GM12878 (cell line): ENCODE results near the gene TRIM40. TPM values are rescaled to one million over a fixed set of nuclear protein-coding genes. Genes with fewer than 3 reads are reported as not detected.
"Not testable (repeated sequence)": the region's sequence is repeated elsewhere in the genome, so short reads cannot be mapped to it uniquely, and the experiment has no call there.

Experiments
- ATAC-seq: fragments of 200-7000 bp; cut with Tn5 transposase; 3 replicates; pipeline ENCODE4 v1.9.1; 2020; ENCODE audit warnings: mild to moderate bottlenecking, moderate library complexity
- BruUV-seq: library from RNA; stranded (reverse); fragments of 400-500 nt; replicated peaks from 2 replicates; lab custom pipeline; 2021; lab: Mats Ljungman, UMichigan
- CTCF ChIA-PET: fragments of 300-600 bp; sonication (Branson Sonifier 250); formaldehyde crosslinking; extraction: SDS; loops from one replicate; lab custom pipeline; 2021; ENCODE audit warnings: inconsistent platforms; lab: Yijun Ruan, JAX
- POLR2A ChIA-PET: fragments of 350-600 bp; formaldehyde crosslinking; extraction: SDS; loops from one replicate; lab custom pipeline; 2021; ENCODE audit warnings: inconsistent platforms; lab: Charles Lee
- RAD21 ChIA-PET: fragments of 300-600 bp; sonication (Branson Sonifier 250); formaldehyde crosslinking; loops from one replicate; lab custom pipeline; 2023; ENCODE audit warnings: antibody characterized with exemption; ENCODE audit not compliant: unreplicated experiment; lab: Charles Lee
- SMC1A ChIA-PET: fragments of 300-600 bp; sonication (Branson Sonifier 250); formaldehyde crosslinking; loops from one replicate; lab custom pipeline; 2023; ENCODE audit not compliant: unreplicated experiment, uncharacterized antibody; lab: Charles Lee
- DNase-seq: peaks from one replicate; pipeline ENCODE4 v3.0.0-alpha.2; 2011; ENCODE audit warnings: low read depth, low spot score
- FAIRE-seq: peaks from 3 replicates; lab custom pipeline; 2011; peaks lifted over from hg19 to GRCh38; lab: Jason Lieb, UNC
- H2AFZ ChIP-seq: 2 replicates; pipeline ENCODE4 v1.6.0; 2011; ENCODE audit warnings: low read depth, low read length, control low read depth; ENCODE audit not compliant: control insufficient read depth
- H3K27ac ChIP-seq: 2 replicates; pipeline ENCODE4 v1.5.1; 2011; ENCODE audit warnings: control low read depth; ENCODE audit not compliant: control insufficient read depth, insufficient read depth
- H3K27me3 ChIP-seq, 2 experiments: replicated peaks in 1 of 2; 2 replicates each; pipeline versions ENCODE4 v1.6.0 to v1.6.1; 2011; ENCODE audit warnings: low read length in 1 of 2; ENCODE audit not compliant: control insufficient read depth in 2 of 2, insufficient read depth in 2 of 2
- H3K36me3 ChIP-seq, 2 experiments: 2 replicates each; pipeline ENCODE4 v1.5.1; 2011; ENCODE audit warnings: low read length in 1 of 2; ENCODE audit not compliant: control insufficient read depth in 2 of 2, insufficient read depth in 2 of 2
- H3K4me1 ChIP-seq: 2 replicates; pipeline ENCODE4 v1.6.1; 2011; ENCODE audit warnings: mild to moderate bottlenecking, low read length, moderate library complexity, mixed read lengths; ENCODE audit not compliant: control insufficient read depth, insufficient read depth
- H3K4me2 ChIP-seq: 2 replicates; pipeline ENCODE4 v1.6.0; 2011; ENCODE audit warnings: control low read depth; ENCODE audit not compliant: control insufficient read depth, insufficient read depth
- H3K4me3 ChIP-seq: fragments of 200-600 bp; sonication (generic); 2 replicates; pipeline ENCODE4 v1.5.1; 2016
- H3K79me2 ChIP-seq: 2 replicates; pipeline ENCODE4 v1.6.0; 2011; ENCODE audit warnings: low read length; ENCODE audit not compliant: control insufficient read depth, insufficient read depth
- H3K9ac ChIP-seq: 2 replicates; pipeline ENCODE4 v1.8.0; 2011; ENCODE audit warnings: low read length, control low read depth, mixed read lengths; ENCODE audit not compliant: control insufficient read depth, insufficient read depth
- H3K9me3 ChIP-seq: replicated peaks from 3 replicates; pipeline ENCODE4 v1.5.1; 2011; ENCODE audit warnings: mild to moderate bottlenecking, low read length; ENCODE audit not compliant: control insufficient read depth, insufficient read depth
- H4K20me1 ChIP-seq: 2 replicates; pipeline ENCODE4 v1.6.0; 2011; ENCODE audit not compliant: control insufficient read depth, insufficient read depth
- NFYB ChIP-seq: IDR thresholded peaks from 2 replicates; pipeline ENCODE4 v1.6.1; 2011; ENCODE audit warnings: low read depth, mild to moderate bottlenecking, low read length, improper control_type of control experiment, moderate library complexity; ENCODE audit not compliant: insufficient read depth
- NR2F1 ChIP-seq: fragments of 450-650 bp; conservative IDR thresholded peaks from 2 replicates; pipeline ENCODE4 v1.6.1; 2017; ENCODE audit warnings: mild to moderate bottlenecking
- PML ChIP-seq: IDR thresholded peaks from 2 replicates; pipeline ENCODE4 v1.6.1; 2012; ENCODE audit warnings: low read length, inconsistent platforms
- WGBS: methylation state at CpG from one replicate; pipeline ENCODE4 v1.1.6; 2016; ENCODE audit warnings: low lambda C conversion rate; ENCODE audit not compliant: insufficient replicate concordance, insufficient coverage; ENCODE audit errors: missing lambda C conversion rate; 5-methylcytosine and 5-hydroxymethylcytosine counted together
- in situ Hi-C: fragments of 300-500 bp; cut with MboI; formaldehyde crosslinking; loops from 9 replicates; pipeline ENCODE4 v1.14.3; 2018; ENCODE audit warnings: mixed read lengths
- intact Hi-C: fragments of 100-400 bp; cut with micrococcal nuclease; formaldehyde crosslinking; loops from one replicate; pipeline ENCODE4 v1.14.2; 2022; ENCODE audit not compliant: unreplicated experiment
- polyA plus RNA-seq, 11 experiments: library from polyadenylated mRNA; depleted of rRNA in 4 of 11; unstranded in 6 of 11; stranded (reverse) in 5 of 11; fragments of >200 nt; fragmentation: Nextera tagmentation in 4 of 11; fragmentation: Illumina TruSeq in 1 of 11; extraction: Ambion mirVana in 4 of 11; extraction: Trizol in 1 of 11; gene quantifications; 1 replicate in 1 of 11; 2 replicates in 10 of 11; pipeline versions ENCODE4 v1.2.1 to v1.2.3, GENCODE V29; 2011 to 2016; ENCODE audit warnings: inconsistent platforms in 2 of 11, missing spikeins in 2 of 11, low read depth in 1 of 11
- total RNA-seq, 4 experiments: library from RNA; depleted of rRNA in 3 of 4; stranded (reverse); fragments of >200 nt in 3 of 4; fragmentation: Illumina TruSeq in 1 of 4; extraction: Trizol in 1 of 4; gene quantifications; 2 replicates each; pipeline versions ENCODE4 v1.2.1 to v1.2.3, GENCODE V29; 2013 to 2021

The TRIM40 gene
- total and polyA plus RNA-seq, 10 of the 15 experiments (the other 5 are each of a cell fraction or from before 2014, with no cell fraction given) = not detected

- TF ChIP-seq NR2F1 = no peak
- no peak for TF ChIP-seq NFYB
- no peak for TF ChIP-seq PML
Observed at GRCh38 chr6:30116724-30117123, 19.2 kb upstream of the TRIM40 start (continued).

- 50% methylated on average over 5 of the region's 5 CpGs for WGBS
- ChIA-PET POLR2A (interaction anchor here (0.6 kb wide), 1 partner anchor 67 kb away, joined by 3 read pairs; no protein-coding TSS in a partner anchor), RAD21 (interaction anchor here (1.0 to 1.9 kb wide), 3 partner anchors 11 to 17 kb away, joined by 3 to 6 read pairs (median 3); no protein-coding TSS in a partner anchor), SMC1A (interaction anchor here (0.7 to 2.1 kb wide), 4 partner anchors 11 to 15 kb away, joined by 4 to 14 read pairs (median 4); no protein-coding TSS in a partner anchor), CTCF (interaction anchor here (1.0 to 2.0 kb wide), 3 partner anchors 9 to 15 kb away, joined by 3 to 16 read pairs (median 7); no protein-coding TSS in a partner anchor)
- H3K4me3 ChIP-seq, DNase-seq, ATAC-seq, H3K4me1 ChIP-seq, intact Hi-C loops, H3K9me3 ChIP-seq, BruUV-seq, H4K20me1 ChIP-seq, H3K36me3 ChIP-seq, in situ Hi-C loops, H3K79me2 ChIP-seq, FAIRE-seq, H3K4me2 ChIP-seq, H2AFZ ChIP-seq, H3K27me3 ChIP-seq, H3K27ac ChIP-seq, H3K9ac ChIP-seq: not testable (repeated sequence)
Observed at GRCh38 chr6:30118691-30119090, 17.2 kb upstream of the TRIM40 start.
